ENCODE measurements around the gene ABHD5.

The ABHD5 gene

DNA sequence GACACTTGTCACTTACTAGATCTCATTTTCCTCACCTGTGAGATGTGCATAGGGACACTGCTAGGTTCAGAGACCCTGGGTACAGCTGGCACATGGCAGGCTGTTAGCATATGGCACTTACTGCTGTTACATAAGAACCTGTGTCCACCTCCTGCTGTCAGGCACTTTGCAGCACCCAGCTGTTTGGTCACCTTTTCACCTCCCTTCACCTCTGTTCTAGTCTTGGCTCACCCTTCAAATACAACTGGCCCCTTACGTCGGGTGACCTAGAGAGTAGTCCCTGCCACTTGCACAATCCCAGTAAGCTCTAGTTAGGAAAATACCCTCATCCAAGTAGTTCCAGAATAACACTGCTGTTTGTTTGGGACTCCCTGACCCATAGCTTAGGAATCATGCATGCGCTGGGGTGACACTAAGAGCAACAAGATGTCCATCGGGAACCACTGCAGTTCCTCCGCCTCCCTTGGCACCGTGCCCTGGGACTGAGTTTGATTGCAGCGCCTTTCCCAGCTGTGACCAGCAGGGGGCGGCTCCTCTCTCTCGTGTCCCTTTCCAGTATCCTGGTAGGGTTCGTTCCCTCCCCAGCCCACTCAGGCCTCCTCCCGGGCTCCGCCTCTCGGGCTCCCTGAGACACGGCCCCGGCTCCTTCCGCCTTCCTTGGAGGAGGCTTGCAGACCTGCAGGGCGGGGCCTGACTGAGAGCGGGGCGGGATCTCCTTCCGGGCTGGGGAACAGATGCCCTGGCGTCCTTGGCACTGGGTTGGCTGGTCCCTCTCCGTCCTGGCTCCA lies 78.6 kb downstream of the ABHD5 start:
- H3K4me3 Mint-ChIP-seq = peak overlapping the region; percentile 8
- peaks cover 44% of the 10 kb centered on the region for H3K27me3 Mint-ChIP-seq
- H3K27ac Mint-ChIP-seq = no peak overlapping the region
- H3K9me3 Mint-ChIP-seq = no peaks in the 10 kb centered on the region
- peak; percentile 49 for ATAC-seq
- H3K4me1 Mint-ChIP-seq = peaks cover 13% of the 10 kb centered on the region
- H3K36me3 Mint-ChIP-seq = no peaks in the 10 kb centered on the region

DNA sequence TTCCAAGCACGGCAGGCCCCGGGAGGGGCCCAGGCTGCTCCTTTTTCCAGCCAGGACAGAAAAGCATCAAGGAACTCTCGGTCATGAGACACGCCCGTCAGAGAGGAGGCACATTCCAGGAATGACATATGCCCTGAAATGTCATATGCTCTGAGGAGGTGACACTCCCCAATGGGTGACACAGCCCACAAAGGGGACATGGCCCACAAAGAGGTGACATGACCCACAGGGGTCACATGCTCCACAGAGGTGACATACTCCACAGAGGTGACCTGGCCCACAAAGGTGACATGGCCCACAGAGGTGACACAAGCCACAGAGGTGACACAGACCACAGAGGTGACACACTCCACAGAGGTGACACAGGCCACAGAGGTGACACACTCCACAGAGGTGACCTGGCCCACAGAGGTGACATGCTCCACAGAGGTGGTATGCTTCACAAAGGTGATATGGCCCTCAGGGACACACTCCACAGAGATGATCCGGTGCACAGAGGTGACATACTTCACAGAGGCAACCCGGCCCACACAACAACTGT lies 79.2 kb downstream of the ABHD5 start:
- H3K27ac Mint-ChIP-seq = no peak overlapping the region
- H3K36me3 Mint-ChIP-seq = no peaks in the 10 kb centered on the region
- H3K4me1 Mint-ChIP-seq = peaks cover 13% of the 10 kb centered on the region

DNA sequence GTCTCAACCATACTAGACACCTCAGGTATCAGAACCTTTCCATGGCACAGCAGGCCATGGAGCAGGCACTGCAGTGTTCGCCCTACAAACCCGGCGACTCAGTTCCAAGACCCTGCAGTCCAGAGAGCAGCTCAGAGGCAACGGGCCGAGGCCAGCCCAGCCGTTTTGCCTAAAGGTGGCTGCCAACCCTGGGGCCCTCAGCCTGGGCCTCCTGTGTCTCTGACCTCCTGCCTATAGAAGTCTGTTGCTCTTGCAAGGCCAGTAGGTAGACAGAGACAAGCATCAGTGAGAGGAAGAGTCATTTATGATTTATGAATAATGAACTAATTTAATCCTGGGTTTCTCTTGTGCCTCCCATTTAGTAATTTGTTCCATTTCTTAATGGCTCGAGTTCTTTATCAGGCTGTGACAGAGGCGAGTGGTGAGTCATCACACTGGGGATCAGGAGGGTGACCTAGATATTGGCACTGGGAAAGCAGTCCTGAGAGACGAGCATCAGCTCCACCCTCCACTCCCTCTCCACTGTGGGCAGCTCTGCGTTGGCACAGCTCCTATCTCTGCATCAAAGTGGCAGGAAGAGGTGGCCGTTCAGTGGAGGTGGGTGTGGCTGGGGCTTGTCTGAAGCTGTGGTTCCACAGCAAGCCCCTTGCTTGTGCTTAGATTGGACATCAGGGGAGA lies 79.8 kb downstream of the ABHD5 start:
- no peak for ATAC-seq
- H3K27me3 Mint-ChIP-seq = peaks cover 46% of the 10 kb centered on the region
- H3K36me3 Mint-ChIP-seq = no peaks in the 10 kb centered on the region
- no peak overlapping the region for H3K27ac Mint-ChIP-seq
- H3K9me3 Mint-ChIP-seq = no peaks in the 10 kb centered on the region
- H3K4me1 Mint-ChIP-seq = peaks cover 13% of the 10 kb centered on the region
- H3K4me3 Mint-ChIP-seq = no peak overlapping the region

More for the DNA sequence above, 79.2 kb downstream of the ABHD5 start:
- no peak for ATAC-seq
- H3K9me3 Mint-ChIP-seq = no peaks in the 10 kb centered on the region
- H3K4me3 Mint-ChIP-seq = no peak overlapping the region
- peaks cover 45% of the 10 kb centered on the region for H3K27me3 Mint-ChIP-seq

- Mint-ChIP-seq H3K4me3 (no peak overlapping the region), H3K4me1 (peaks cover 13% of the 10 kb centered on the region), H3K27ac (no peak overlapping the region), H3K27me3 (peaks cover 55% of the 10 kb centered on the region), H3K36me3 (no peaks in the 10 kb centered on the region), H3K9me3 (no peaks in the 10 kb centered on the region)
- ATAC-seq = no peak
Observed at GRCh38 chr3:43771610-43772009, 80.9 kb downstream of the ABHD5 start.

DNA sequence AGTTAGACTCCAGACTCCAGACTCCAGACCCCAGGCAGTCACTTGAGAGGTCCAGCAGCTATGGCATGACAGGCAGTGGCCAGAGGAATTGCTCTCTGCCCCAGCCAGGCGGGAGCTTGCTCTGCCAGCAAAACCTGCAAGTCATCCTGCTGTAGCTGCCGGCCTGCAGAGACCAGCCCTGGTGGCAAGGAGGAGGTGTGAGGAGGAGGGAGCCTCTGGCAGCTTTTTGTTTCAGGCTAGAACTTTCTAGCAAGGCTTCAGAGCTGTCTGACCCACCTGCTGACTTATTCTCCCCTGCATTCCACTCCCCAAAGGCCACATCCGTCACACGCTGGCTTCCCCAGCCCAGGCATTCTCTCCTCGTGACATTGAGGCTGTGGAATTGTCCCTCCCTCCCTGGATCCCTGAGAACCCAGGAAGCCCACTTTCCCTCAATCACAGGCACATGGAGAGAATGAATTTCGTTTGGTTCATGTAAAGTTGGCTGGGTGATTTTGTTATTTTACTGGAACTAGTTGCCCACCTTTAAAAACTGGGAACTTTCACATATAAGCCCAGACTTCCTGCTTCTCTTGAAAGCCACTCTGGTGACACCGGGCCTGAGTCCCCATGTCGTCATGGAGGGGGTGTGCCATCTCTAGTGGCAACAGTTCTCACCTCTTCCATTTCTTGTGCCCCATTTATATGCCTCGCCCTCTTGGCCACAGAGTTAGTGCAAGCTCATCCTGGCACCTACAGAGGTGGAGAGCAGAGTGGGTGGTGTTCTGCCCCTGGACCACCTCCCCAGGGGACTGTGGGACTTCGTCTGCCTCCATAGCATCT lies 82.7 kb downstream of the ABHD5 start:
- Mint-ChIP-seq H3K27me3 (peaks cover 38% of the 10 kb centered on the region), H3K4me3 (no peak overlapping the region)
- no peak for ATAC-seq

GRCh38 chr3:43774799-43775198 lies 84.1 kb downstream of the ABHD5 start:
- no peak for ATAC-seq
- H3K27ac Mint-ChIP-seq = no peak overlapping the region
- H3K36me3 Mint-ChIP-seq = no peaks in the 10 kb centered on the region
- no peak overlapping the region for H3K4me3 Mint-ChIP-seq
- peaks cover 26% of the 10 kb centered on the region for H3K27me3 Mint-ChIP-seq
- peaks cover 3% of the 10 kb centered on the region for H3K9me3 Mint-ChIP-seq
- peaks cover 6% of the 10 kb centered on the region for H3K4me1 Mint-ChIP-seq

More for the DNA sequence above, 82.7 kb downstream of the ABHD5 start:
- Mint-ChIP-seq H3K27ac (no peak overlapping the region), H3K9me3 (no peaks in the 10 kb centered on the region), H3K4me1 (peaks cover 13% of the 10 kb centered on the region), H3K36me3 (no peaks in the 10 kb centered on the region)

GRCh38 chr3:43776101-43776500 lies 85.4 kb downstream of the ABHD5 start:
- H3K27ac Mint-ChIP-seq = no peak overlapping the region
- peaks cover 24% of the 10 kb centered on the region for H3K27me3 Mint-ChIP-seq
- H3K4me1 Mint-ChIP-seq = peaks cover 6% of the 10 kb centered on the region
- no peaks in the 10 kb centered on the region for H3K36me3 Mint-ChIP-seq
- ATAC-seq = no peak
- no peak overlapping the region for H3K4me3 Mint-ChIP-seq
- peaks cover 3% of the 10 kb centered on the region for H3K9me3 Mint-ChIP-seq

DNA sequence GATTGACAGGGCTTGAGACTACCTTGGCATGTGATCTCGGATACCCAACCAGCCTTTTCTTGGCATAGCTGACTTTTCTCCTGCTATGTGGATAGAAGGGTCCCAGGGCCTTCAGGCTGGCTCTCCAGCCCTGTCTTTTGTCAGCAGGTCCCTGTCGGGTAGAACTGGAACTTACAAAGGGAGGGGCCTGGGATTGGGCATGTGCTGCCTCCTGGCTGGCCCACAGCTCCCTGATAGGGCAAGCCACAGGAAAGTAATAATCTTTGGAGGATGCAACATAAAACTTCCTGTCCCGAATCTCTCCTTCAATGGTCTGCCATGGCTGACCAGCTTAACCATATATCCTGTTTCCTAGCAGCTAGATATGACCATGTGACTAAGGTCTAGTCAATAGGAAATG lies 89.1 kb downstream of the ABHD5 start:
- H3K27ac Mint-ChIP-seq = no peak overlapping the region
- H3K4me3 Mint-ChIP-seq = no peak overlapping the region
- H3K36me3 Mint-ChIP-seq = no peaks in the 10 kb centered on the region
- peaks cover 3% of the 10 kb centered on the region for H3K9me3 Mint-ChIP-seq
- peaks cover 10% of the 10 kb centered on the region for H3K27me3 Mint-ChIP-seq
- no peaks in the 10 kb centered on the region for H3K4me1 Mint-ChIP-seq
- ATAC-seq = no peak

DNA sequence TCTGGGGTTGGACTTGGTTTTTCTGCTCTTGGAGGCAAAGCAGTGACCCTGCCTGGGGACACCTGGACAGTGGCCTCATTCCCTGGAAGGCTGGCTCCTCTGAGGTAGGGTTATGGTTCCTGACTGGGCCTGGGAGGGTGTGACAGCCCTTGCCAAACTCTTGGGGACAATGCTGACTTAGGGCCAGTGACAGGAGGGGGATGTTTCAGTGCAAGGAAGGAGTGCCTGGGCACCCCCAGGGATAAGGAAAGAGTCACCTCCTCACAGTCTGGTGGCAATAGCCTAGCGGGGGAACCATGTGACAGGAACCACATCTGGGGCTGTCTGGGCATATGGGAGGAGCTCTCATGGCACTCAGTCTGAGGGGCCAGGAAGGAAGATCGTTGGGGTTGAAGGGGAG lies 91.8 kb downstream of the ABHD5 start:
- peaks cover 8% of the 10 kb centered on the region for H3K27me3 Mint-ChIP-seq
- no peak for ATAC-seq
- no peak overlapping the region for H3K27ac Mint-ChIP-seq
- no peaks in the 10 kb centered on the region for H3K36me3 Mint-ChIP-seq
- H3K4me3 Mint-ChIP-seq = no peak overlapping the region
- no peaks in the 10 kb centered on the region for H3K4me1 Mint-ChIP-seq
- peaks cover 3% of the 10 kb centered on the region for H3K9me3 Mint-ChIP-seq
